SK-N-SH treated with all-trans-retinoic acid at 6 μM for 48 hours (cell line): ENCODE data around the gene TMEM164.

Experiments used
- ATAC-seq: fragments of 200-7000 bp; cut with Tn5 transposase; 3 replicates; pipeline ENCODE4 v1.9.1; 2020; ENCODE audit warnings: mild to moderate bottlenecking, moderate library complexity
- ARNTL ChIP-seq: fragments of 450-650 bp; formaldehyde crosslinking; IDR thresholded peaks from 2 replicates; pipeline ENCODE4 v1.5.0; 2020; ENCODE audit warnings: low read depth, mild to moderate bottlenecking, moderate library complexity, borderline replicate concordance
- BACH2 ChIP-seq: fragments of 250-450 bp; sonication (Bioruptor Pico); IDR thresholded peaks from 2 replicates; pipeline ENCODE4 v1.9.0; 2021; ENCODE audit warnings: mild to moderate bottlenecking, borderline replicate concordance
- CSDC2 ChIP-seq: fragments of 250-450 bp; sonication (Bioruptor Pico); IDR thresholded peaks from 2 replicates; pipeline ENCODE4 v1.5.0; 2020; ENCODE audit warnings: mild to moderate bottlenecking, moderate library complexity
- GLIS3 ChIP-seq: fragments of 250-450 bp; sonication (Bioruptor Pico); IDR thresholded peaks from 2 replicates; pipeline ENCODE4 v1.5.0; 2020; ENCODE audit warnings: mild to moderate bottlenecking, moderate library complexity
- ISL1 ChIP-seq: fragments of 250-450 bp; sonication (Bioruptor Pico); IDR thresholded peaks from 2 replicates; pipeline ENCODE4 v2.1.2; 2022; ENCODE audit warnings: mild to moderate bottlenecking, moderate library complexity
- OSR1 ChIP-seq: fragments of 250-450 bp; sonication (Bioruptor Pico); IDR thresholded peaks from 2 replicates; pipeline ENCODE4 v1.8.0; 2022; ENCODE audit warnings: moderate library complexity, mild to moderate bottlenecking, inconsistent platforms
- POU6F1 ChIP-seq: fragments of 250-450 bp; sonication (Bioruptor Pico); IDR thresholded peaks from 2 replicates; pipeline ENCODE4 v1.8.0; 2021; ENCODE audit warnings: low read depth, mild to moderate bottlenecking, moderate library complexity, borderline replicate concordance
- PPARA ChIP-seq: fragments of 250-450 bp; sonication (Bioruptor Pico); IDR thresholded peaks from 2 replicates; pipeline ENCODE4 v1.5.0; 2020; ENCODE audit warnings: mild to moderate bottlenecking, borderline replicate concordance
- RARB ChIP-seq: fragments of 250-450 bp; sonication (Bioruptor Pico); IDR thresholded peaks from 2 replicates; pipeline ENCODE4 v1.8.0; 2021; ENCODE audit warnings: mild to moderate bottlenecking, moderate library complexity
- TCF4 ChIP-seq: fragments of 250-450 bp; sonication (Bioruptor Pico); IDR thresholded peaks from 2 replicates; pipeline ENCODE4 v1.8.0; 2021; ENCODE audit warnings: mild to moderate bottlenecking, moderate library complexity, borderline replicate concordance
- TOX ChIP-seq: fragments of 250-450 bp; sonication (Bioruptor Pico); IDR thresholded peaks from 2 replicates; pipeline ENCODE4 v1.8.0; 2021; ENCODE audit warnings: mild to moderate bottlenecking, moderate library complexity, borderline replicate concordance
- ZC3H10 ChIP-seq: fragments of 250-450 bp; sonication (Bioruptor Pico); IDR thresholded peaks from 2 replicates; pipeline ENCODE4 v1.5.1; 2021; ENCODE audit warnings: mild to moderate bottlenecking, moderate library complexity
- ZFP30 ChIP-seq: fragments of 450-650 bp; formaldehyde crosslinking; IDR thresholded peaks from 2 replicates; pipeline ENCODE4 v1.5.0; 2022; ENCODE audit warnings: mild to moderate bottlenecking, moderate library complexity
- ZNF70 ChIP-seq: fragments of 450-650 bp; formaldehyde crosslinking; IDR thresholded peaks from 2 replicates; pipeline ENCODE4 v1.5.0; 2020; ENCODE audit warnings: mild to moderate bottlenecking, moderate library complexity
- ZNF8 ChIP-seq: fragments of 450-650 bp; formaldehyde crosslinking; IDR thresholded peaks from 2 replicates; pipeline ENCODE4 v1.5.0; 2020; ENCODE audit warnings: mild to moderate bottlenecking, moderate library complexity
- TF ChIP-seq, protein P1 (sequence below): fragments of 250-450 bp; sonication (Bioruptor Pico); IDR thresholded peaks from 2 replicates; pipeline ENCODE4 v1.5.1; 2020; ENCODE audit warnings: low read depth, mild to moderate bottlenecking, moderate library complexity
- TF ChIP-seq, protein P2 (sequence below): fragments of 250-450 bp; sonication (Bioruptor Pico); IDR thresholded peaks from 2 replicates; pipeline ENCODE4 v1.5.0; 2020; ENCODE audit warnings: mild to moderate bottlenecking, moderate library complexity
- TF ChIP-seq, protein P3 (sequence below): fragments of 250-450 bp; sonication (Bioruptor Pico); IDR thresholded peaks from 2 replicates; pipeline ENCODE4 v1.5.1; 2021; ENCODE audit warnings: mild to moderate bottlenecking, moderate library complexity

Gene TMEM164

DNA sequence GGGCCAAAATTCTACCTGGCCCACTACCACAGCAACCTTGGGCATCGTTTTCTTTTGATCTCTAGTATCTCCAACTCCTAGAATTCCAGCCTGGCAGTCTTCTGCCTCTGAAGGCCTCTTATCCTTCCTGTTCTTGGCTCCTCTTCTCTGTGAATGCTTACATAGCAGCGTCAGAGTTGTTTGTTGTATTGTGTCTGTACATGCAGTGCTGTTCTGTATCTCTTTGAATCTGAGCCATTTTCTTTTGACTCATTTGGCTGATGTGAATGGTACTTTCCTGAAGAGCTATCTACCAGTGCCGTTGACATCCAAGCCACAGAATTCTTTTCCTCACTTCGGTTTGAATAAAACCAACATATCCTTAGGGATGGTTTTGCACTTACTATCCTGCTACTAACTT, 79.2 kb downstream of the TMEM164 start:
- ATAC-seq: peak; percentile 78
- TF ChIP-seq POU6F1 (CRISPR knock-in tag) (no peak), ARNTL (CRISPR knock-in tag) (no peak), ZFP30 (CRISPR knock-in tag) (no peak), OSR1 (no peak)

- TF ChIP-seq ISL1 (CRISPR knock-in tag): 0 out of 2 replicates have a peak, but pooled peaks have one; percentile 35
- no peak for TF ChIP-seq TCF4
- no peak for ATAC-seq
These were observed 83.4 kb downstream of the TMEM164 start for GRCh38 chrX:110086162-110086915.

DNA sequence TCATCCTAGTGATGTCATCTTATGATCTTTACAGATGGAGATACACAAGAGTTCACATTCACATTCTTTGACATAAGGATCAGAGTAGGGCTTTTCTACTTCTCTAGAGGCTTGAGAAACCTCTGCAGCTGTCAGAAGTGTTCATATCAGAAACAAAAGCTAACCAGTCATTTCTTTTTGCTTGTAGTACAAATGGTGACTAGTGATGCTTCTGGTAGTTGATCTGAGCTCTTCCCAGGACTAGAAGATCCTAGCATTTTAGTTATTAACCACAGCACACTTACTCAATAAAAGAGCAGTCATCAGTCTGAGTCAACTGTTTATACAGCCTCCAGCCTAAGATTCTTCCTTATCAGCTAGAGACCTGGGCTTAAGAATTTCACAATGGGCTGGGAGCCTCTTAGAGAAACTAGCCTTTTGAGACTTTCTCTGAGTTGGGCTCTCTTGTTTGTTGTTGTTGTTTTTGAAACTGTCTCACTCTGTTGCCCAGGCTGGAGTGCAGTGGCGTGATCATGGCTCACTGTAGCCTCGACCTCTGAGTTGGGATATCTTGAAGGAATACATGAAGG, 84.1 kb downstream of the TMEM164 start:
- peak; percentile 61 for ATAC-seq
- no peak for TF ChIP-seq ZFP30 (CRISPR knock-in tag)
- no peak for TF ChIP-seq TOX (CRISPR knock-in tag)
- no peak for TF ChIP-seq ZNF8 (CRISPR knock-in tag)
- TF ChIP-seq POU6F1 (CRISPR knock-in tag): no peak
- TF ChIP-seq RARB: no peak
- TF ChIP-seq, protein P1, sequence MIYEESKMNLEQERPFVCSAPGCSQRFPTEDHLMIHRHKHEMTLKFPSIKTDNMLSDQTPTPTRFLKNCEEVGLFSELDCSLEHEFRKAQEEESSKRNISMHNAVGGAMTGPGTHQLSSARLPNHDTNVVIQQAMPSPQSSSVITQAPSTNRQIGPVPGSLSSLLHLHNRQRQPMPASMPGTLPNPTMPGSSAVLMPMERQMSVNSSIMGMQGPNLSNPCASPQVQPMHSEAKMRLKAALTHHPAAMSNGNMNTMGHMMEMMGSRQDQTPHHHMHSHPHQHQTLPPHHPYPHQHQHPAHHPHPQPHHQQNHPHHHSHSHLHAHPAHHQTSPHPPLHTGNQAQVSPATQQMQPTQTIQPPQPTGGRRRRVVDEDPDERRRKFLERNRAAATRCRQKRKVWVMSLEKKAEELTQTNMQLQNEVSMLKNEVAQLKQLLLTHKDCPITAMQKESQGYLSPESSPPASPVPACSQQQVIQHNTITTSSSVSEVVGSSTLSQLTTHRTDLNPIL (CRISPR knock-in tag): no peak
- no peak for TF ChIP-seq ZC3H10
- TF ChIP-seq TCF4: no peak
- no peak for TF ChIP-seq GLIS3 (CRISPR knock-in tag)
- no peak for TF ChIP-seq ZNF70 (CRISPR knock-in tag)
- TF ChIP-seq CSDC2 (CRISPR knock-in tag): no peak

DNA sequence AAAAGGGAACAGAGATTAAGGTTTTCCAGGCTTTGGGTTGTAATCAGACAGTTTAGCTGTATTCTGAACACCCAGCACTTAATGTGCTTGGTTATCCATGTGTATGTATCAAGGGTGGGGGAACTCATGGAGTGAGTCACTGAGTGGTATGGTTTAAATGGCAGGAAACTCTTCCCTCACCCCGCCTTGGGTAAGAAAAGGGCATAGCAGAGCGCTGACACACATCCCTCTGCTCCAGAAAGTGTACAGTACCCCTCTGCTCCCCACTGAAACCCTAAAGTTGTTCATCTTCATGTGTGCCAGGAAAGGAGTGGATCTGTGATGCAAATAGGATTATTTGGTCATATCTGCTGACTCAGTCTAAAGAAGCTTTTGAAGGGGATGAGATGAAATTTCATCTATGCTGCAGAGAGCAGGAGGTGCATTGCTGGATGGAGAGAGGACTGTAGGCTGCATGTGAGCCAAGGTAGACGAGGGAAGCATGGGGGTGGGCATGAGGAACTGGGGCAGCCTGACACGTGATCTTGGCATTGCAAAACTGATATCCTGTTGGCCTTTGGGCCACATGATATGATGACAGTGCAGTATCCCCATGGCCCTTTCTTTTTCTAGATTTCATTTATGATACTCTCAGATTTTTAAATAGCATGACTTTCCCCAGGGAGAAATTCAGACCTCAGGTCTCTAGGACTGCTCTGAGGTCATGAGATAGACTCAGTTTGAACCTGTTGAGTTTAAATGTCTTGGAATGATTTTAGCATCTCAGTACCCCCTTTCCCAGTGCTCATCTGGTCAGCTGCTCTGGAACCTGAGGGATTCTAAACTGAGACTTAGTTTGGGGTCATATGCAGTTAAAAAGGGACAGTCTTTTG, 84.8 kb downstream of the TMEM164 start:
- ATAC-seq: peak; percentile 93
- TF ChIP-seq TCF4 (no peak), ZC3H10 (no peak), POU6F1 (CRISPR knock-in tag) (no peak), ISL1 (CRISPR knock-in tag) (no peak), BACH2 (no peak), ZNF8 (CRISPR knock-in tag) (no peak), PPARA (CRISPR knock-in tag) (no peak), GLIS3 (CRISPR knock-in tag) (no peak)
- TF ChIP-seq, protein P1 (CRISPR knock-in tag): no peak
- TF ChIP-seq, protein P2, sequence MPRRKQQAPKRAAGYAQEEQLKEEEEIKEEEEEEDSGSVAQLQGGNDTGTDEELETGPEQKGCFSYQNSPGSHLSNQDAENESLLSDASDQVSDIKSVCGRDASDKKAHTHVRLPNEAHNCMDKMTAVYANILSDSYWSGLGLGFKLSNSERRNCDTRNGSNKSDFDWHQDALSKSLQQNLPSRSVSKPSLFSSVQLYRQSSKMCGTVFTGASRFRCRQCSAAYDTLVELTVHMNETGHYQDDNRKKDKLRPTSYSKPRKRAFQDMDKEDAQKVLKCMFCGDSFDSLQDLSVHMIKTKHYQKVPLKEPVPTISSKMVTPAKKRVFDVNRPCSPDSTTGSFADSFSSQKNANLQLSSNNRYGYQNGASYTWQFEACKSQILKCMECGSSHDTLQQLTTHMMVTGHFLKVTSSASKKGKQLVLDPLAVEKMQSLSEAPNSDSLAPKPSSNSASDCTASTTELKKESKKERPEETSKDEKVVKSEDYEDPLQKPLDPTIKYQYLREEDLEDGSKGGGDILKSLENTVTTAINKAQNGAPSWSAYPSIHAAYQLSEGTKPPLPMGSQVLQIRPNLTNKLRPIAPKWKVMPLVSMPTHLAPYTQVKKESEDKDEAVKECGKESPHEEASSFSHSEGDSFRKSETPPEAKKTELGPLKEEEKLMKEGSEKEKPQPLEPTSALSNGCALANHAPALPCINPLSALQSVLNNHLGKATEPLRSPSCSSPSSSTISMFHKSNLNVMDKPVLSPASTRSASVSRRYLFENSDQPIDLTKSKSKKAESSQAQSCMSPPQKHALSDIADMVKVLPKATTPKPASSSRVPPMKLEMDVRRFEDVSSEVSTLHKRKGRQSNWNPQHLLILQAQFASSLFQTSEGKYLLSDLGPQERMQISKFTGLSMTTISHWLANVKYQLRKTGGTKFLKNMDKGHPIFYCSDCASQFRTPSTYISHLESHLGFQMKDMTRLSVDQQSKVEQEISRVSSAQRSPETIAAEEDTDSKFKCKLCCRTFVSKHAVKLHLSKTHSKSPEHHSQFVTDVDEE (CRISPR knock-in tag): no peak
- TF ChIP-seq, protein P3, sequence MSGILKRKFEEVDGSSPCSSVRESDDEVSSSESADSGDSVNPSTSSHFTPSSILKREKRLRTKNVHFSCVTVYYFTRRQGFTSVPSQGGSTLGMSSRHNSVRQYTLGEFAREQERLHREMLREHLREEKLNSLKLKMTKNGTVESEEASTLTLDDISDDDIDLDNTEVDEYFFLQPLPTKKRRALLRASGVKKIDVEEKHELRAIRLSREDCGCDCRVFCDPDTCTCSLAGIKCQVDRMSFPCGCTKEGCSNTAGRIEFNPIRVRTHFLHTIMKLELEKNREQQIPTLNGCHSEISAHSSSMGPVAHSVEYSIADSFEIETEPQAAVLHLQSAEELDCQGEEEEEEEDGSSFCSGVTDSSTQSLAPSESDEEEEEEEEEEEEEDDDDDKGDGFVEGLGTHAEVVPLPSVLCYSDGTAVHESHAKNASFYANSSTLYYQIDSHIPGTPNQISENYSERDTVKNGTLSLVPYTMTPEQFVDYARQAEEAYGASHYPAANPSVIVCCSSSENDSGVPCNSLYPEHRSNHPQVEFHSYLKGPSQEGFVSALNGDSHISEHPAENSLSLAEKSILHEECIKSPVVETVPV (CRISPR knock-in tag): no peak
- TF ChIP-seq, all 23 proteins: peak for 0
